Body of pancreas (tissue), 4 donors: Measurements from ENCODE around the gene IQCK. TPM values are rescaled to one million over a fixed set of nuclear protein-coding genes. Genes with fewer than 3 reads are reported as not detected.

Experiments
- ATAC-seq: fragments of 150-250 bp; one replicate; pipeline ENCODE4 v1.9.1; 2016
- DNase-seq, 4 donors: peaks; one replicate each; pipeline ENCODE4 v3.0.0-alpha.2; 2019
- H3K27ac ChIP-seq, 4 donors: fragments of 200-600 bp; sonication (generic); 1 replicate in 3 of 4; 2 replicates in 1 of 4; pipeline versions ENCODE4 v1.5.1 to v1.6.1; 2016 to 2019; ENCODE audit warnings: mild to moderate bottlenecking in 1 of 4, mixed read lengths in 1 of 4, moderate library complexity in 1 of 4
- H3K27me3 ChIP-seq, 2 donors: fragments of 200-600 bp; sonication (generic); one replicate each; pipeline ENCODE4 v1.6.0; 2016; ENCODE audit warnings: mild to moderate bottlenecking in 1 of 2
- H3K36me3 ChIP-seq, 2 donors: fragments of 200-600 bp; sonication (generic); replicated peaks in 1 of 2; 2 replicates each; pipeline ENCODE4 v1.5.1; 2016; ENCODE audit warnings: low read depth in 2 of 2; ENCODE audit not compliant: insufficient read depth in 1 of 2
- H3K4me1 ChIP-seq: fragments of 200-600 bp; sonication (generic); one replicate; pipeline ENCODE4 v1.6.0; 2016
- H3K4me3 ChIP-seq, 2 donors: fragments of 200-600 bp; sonication (generic); 1 replicate in 1 of 2; 2 replicates in 1 of 2; pipeline ENCODE4 v1.5.1; 2016 to 2019
- H3K9me3 ChIP-seq, 3 donors: fragments of 200-600 bp; sonication (generic); 1 replicate in 2 of 3; 2 replicates in 1 of 3; pipeline ENCODE4 v1.5.1; 2016
- CTCF ChIP-seq, 7 experiments: fragments of 450-650 bp in 4 of 7; fragments of 200-600 bp in 3 of 7; sonication (generic) in 3 of 7; IDR thresholded peaks; one replicate each; pipeline ENCODE4 v1.5.1; 2016 to 2019; ENCODE audit warnings: antibody characterized with exemption in 7 of 7
- POLR2A ChIP-seq, 3 donors: fragments of 450-650 bp; IDR thresholded peaks; one replicate each; pipeline ENCODE4 v1.6.1; 2016; ENCODE audit warnings: antibody characterized with exemption in 3 of 3, mild to moderate bottlenecking in 2 of 3
- WGBS, 2 donors: methylation state at CpG; one replicate each; pipeline ENCODE4 v1.1.5; 2017; 5-methylcytosine and 5-hydroxymethylcytosine counted together
- intact Hi-C: fragments of 100-400 bp; cut with DNase I; formaldehyde crosslinking; loops from one replicate; pipeline ENCODE4 v1.15.1; 2023
- total RNA-seq, 2 donors: library from RNA; depleted of rRNA; stranded (reverse); fragments of >200 nt; gene quantifications; one replicate each; pipeline ENCODE4 v1.1.0, GENCODE V29; 2016

The IQCK gene
- total RNA-seq, 2 donors from 2014 or later = 10.9 to 52.7 TPM

- Histone ChIP-seq H3K9me3 (no peaks in the 10 kb centered on the region), H3K36me3 (no peaks in the 10 kb centered on the region), H3K27ac (no peak overlapping the region), H3K4me3 (no peak overlapping the region), H3K27me3 (no peaks in the 10 kb centered on the region), H3K4me1 (peaks cover 10% of the 10 kb centered on the region)
- DNase-seq (peak in 1 of 4 donors; percentile 29), ATAC-seq (no peak)
- 29 to 48% methylated on average over 7 to 9 of the region's 9 CpGs for WGBS, 2 donors
- intact Hi-C loops = no loop called here
- no peak for TF ChIP-seq POLR2A (IDR thresholded peaks at IDR 0.05)
- TF ChIP-seq CTCF (IDR thresholded peaks at IDR 0.05) = no peak
Measured at GRCh38 chr16:19829844-19830692, 112.0 kb downstream of the IQCK start.

GRCh38 chr16:19830902-19831560 lies 113.0 kb downstream of the IQCK start:
- WGBS, 2 donors = 80 to 90% methylated on average over 5 of the region's 5 CpGs
- ATAC-seq = no peak
- Histone ChIP-seq H3K27ac (no peak overlapping the region), H3K27me3 (no peaks in the 10 kb centered on the region), H3K4me1 (peaks cover 10% of the 10 kb centered on the region), H3K9me3 (no peaks in the 10 kb centered on the region), H3K4me3 (no peak overlapping the region), H3K36me3 (no peaks in the 10 kb centered on the region)
- intact Hi-C loops = no loop called here
- TF ChIP-seq POLR2A (IDR thresholded peaks at IDR 0.05) (no peak), CTCF (IDR thresholded peaks at IDR 0.05) (no peak)
- no peak for DNase-seq

GRCh38 chr16:19831678-19832077 lies 113.6 kb downstream of the IQCK start:
- ATAC-seq (no peak), DNase-seq (no peak)
- Histone ChIP-seq H3K4me3 (no peak overlapping the region), H3K36me3 (no peaks in the 10 kb centered on the region), H3K27ac (no peak overlapping the region), H3K9me3 (no peaks in the 10 kb centered on the region), H3K27me3 (no peaks in the 10 kb centered on the region), H3K4me1 (peaks cover 10% of the 10 kb centered on the region)
- intact Hi-C loops = no loop called here
- no peak for TF ChIP-seq POLR2A (IDR thresholded peaks at IDR 0.05)
- TF ChIP-seq CTCF (IDR thresholded peaks at IDR 0.05) = no peak
- WGBS, 2 donors = 89% methylated on average over 6 of the region's 6 CpGs

GRCh38 chr16:19833176-19833575 lies 115.1 kb downstream of the IQCK start:
- Histone ChIP-seq H3K9me3 (no peaks in the 10 kb centered on the region), H3K27ac (no peak overlapping the region), H3K4me3 (no peak overlapping the region), H3K4me1 (peaks cover 10% of the 10 kb centered on the region), H3K27me3 (no peaks in the 10 kb centered on the region), H3K36me3 (no peaks in the 10 kb centered on the region)
- 62 to 79% methylated on average over 3 of the region's 3 CpGs for WGBS, 2 donors
- no peak for ATAC-seq
- DNase-seq = no peak
- TF ChIP-seq CTCF (IDR thresholded peaks at IDR 0.05) (no peak), POLR2A (IDR thresholded peaks at IDR 0.05) (no peak)
- intact Hi-C loops = no loop called here
